ENCODE results near the gene VWA2.

- TF ChIP-seq CTCF (IDR thresholded peaks at IDR 0.05; ENCODE audit: low read length) (no peak), EZH2phosphoT487 (IDR thresholded peaks at IDR 0.05; ENCODE audit: low read length) (no peak), EZH2 (optimal IDR thresholded peaks at IDR 0.05; ENCODE audit: low read depth, low read length) (no peak)
Observed at GRCh38 chr10:114313139-114313538, 74.1 kb downstream of the VWA2 start.

All from MM.1S (cell line).